Mesenchymal stem cell (in vitro differentiated cells and primary cell): ENCODE results near the gene ENPP5.

Experiments used
- DNase-seq: peaks from one replicate; pipeline ENCODE4 v3.0.0-alpha.2; 2013
- H2AFZ ChIP-seq: one replicate; pipeline ENCODE4 v1.6.1; 2013; ENCODE audit warnings: low read depth, mild to moderate bottlenecking, control low read depth, inconsistent platforms, low read length, moderate library complexity
- H2AK5ac ChIP-seq: 2 replicates; pipeline ENCODE4 v1.6.1; 2013; ENCODE audit warnings: low read length, moderate library complexity, mild to moderate bottlenecking, inconsistent platforms; ENCODE audit not compliant: severe bottlenecking
- H2BK120ac ChIP-seq: one replicate; pipeline ENCODE4 v1.6.1; 2013; ENCODE audit warnings: low read depth, mild to moderate bottlenecking, inconsistent platforms, low read length, moderate library complexity
- H2BK12ac ChIP-seq, 2 experiments: one replicate each; pipeline ENCODE4 v1.6.1; 2013; ENCODE audit warnings: inconsistent platforms in 2 of 2, low read length in 2 of 2, mild to moderate bottlenecking in 2 of 2, moderate library complexity in 2 of 2, control low read depth in 1 of 2
- H2BK15ac ChIP-seq: one replicate; pipeline ENCODE4 v1.6.1; 2013; ENCODE audit warnings: mild to moderate bottlenecking, low read depth, inconsistent platforms; ENCODE audit not compliant: poor library complexity, severe bottlenecking
- H2BK5ac ChIP-seq: 2 replicates; pipeline ENCODE4 v1.6.1; 2013; ENCODE audit warnings: low read depth, mild to moderate bottlenecking, low read length, control low read depth, inconsistent platforms; ENCODE audit not compliant: poor library complexity, severe bottlenecking
- H3K14ac ChIP-seq, 2 experiments: one replicate each; pipeline ENCODE4 v1.6.1; 2013; ENCODE audit warnings: inconsistent platforms in 2 of 2, low read length in 2 of 2, control low read depth in 1 of 2, mild to moderate bottlenecking in 1 of 2, moderate library complexity in 1 of 2
- H3K18ac ChIP-seq, 2 experiments: one replicate each; pipeline ENCODE4 v1.6.1; 2013; ENCODE audit warnings: inconsistent platforms in 2 of 2, low read length in 2 of 2, control low read depth in 1 of 2, low read depth in 1 of 2, mild to moderate bottlenecking in 1 of 2
- H3K23ac ChIP-seq, 2 experiments: one replicate each; pipeline ENCODE4 v1.6.1; 2013; ENCODE audit warnings: inconsistent platforms in 2 of 2, low read length in 2 of 2, mild to moderate bottlenecking in 2 of 2, moderate library complexity in 2 of 2, control low read depth in 1 of 2
- H3K27ac ChIP-seq: 2 replicates; pipeline ENCODE4 v1.5.1; 2013; ENCODE audit warnings: mild to moderate bottlenecking, moderate library complexity, low read length, control low read depth, inconsistent platforms; ENCODE audit not compliant: poor library complexity, severe bottlenecking
- H3K27me3 ChIP-seq, 2 experiments: 2 replicates each; pipeline versions ENCODE4 v1.6.1 to v1.7.0; 2013; ENCODE audit warnings: low read length in 2 of 2, mild to moderate bottlenecking in 2 of 2, moderate library complexity in 2 of 2, control low read depth in 1 of 2, inconsistent platforms in 1 of 2; ENCODE audit not compliant: control insufficient read depth in 1 of 2, insufficient read depth in 1 of 2
- H3K36me3 ChIP-seq, 2 experiments: 2 replicates each; pipeline versions ENCODE4 v1.6.1 to v1.7.0; 2013; ENCODE audit warnings: low read length in 2 of 2, control low read depth in 1 of 2, inconsistent platforms in 1 of 2, low read depth in 1 of 2, mild to moderate bottlenecking in 1 of 2; ENCODE audit not compliant: insufficient read depth in 2 of 2, control insufficient read depth in 1 of 2
- H3K4ac ChIP-seq, 2 experiments: one replicate each; pipeline ENCODE4 v1.6.1; 2013; ENCODE audit warnings: inconsistent platforms in 2 of 2, low read length in 2 of 2, mild to moderate bottlenecking in 2 of 2, moderate library complexity in 2 of 2, control low read depth in 1 of 2, low read depth in 1 of 2
- H3K4me1 ChIP-seq: 2 replicates; pipeline ENCODE4 v1.6.1; 2013; ENCODE audit warnings: low read depth, low read length, control low read depth; ENCODE audit not compliant: control insufficient read depth, insufficient read depth
- H3K4me2 ChIP-seq: 2 replicates; pipeline ENCODE4 v1.6.1; 2013; ENCODE audit warnings: low read length, mild to moderate bottlenecking, inconsistent platforms; ENCODE audit not compliant: poor library complexity, severe bottlenecking
- H3K4me3 ChIP-seq, 2 experiments: 2 replicates each; pipeline versions ENCODE4 v1.5.1 to v1.7.0; 2013; ENCODE audit warnings: low read length in 2 of 2, mild to moderate bottlenecking in 2 of 2, control low read depth in 1 of 2, low read depth in 1 of 2; ENCODE audit not compliant: insufficient read depth in 1 of 2
- H3K79me1 ChIP-seq: replicated peaks from 2 replicates; pipeline ENCODE4 v1.6.1; 2013; ENCODE audit warnings: mild to moderate bottlenecking, control low read depth, low read length, inconsistent platforms; ENCODE audit not compliant: poor library complexity, severe bottlenecking
- H3K9ac ChIP-seq: 2 replicates; pipeline ENCODE4 v1.7.0; 2013; ENCODE audit warnings: mild to moderate bottlenecking, low read length, moderate library complexity
- H3K9me3 ChIP-seq: 2 replicates; pipeline ENCODE4 v1.7.0; 2013; ENCODE audit warnings: mild to moderate bottlenecking, low read length; ENCODE audit not compliant: control insufficient read depth
- H4K8ac ChIP-seq: one replicate; pipeline ENCODE4 v1.6.1; 2013; ENCODE audit warnings: inconsistent platforms, mild to moderate bottlenecking, low read length, moderate library complexity
- H4K91ac ChIP-seq: one replicate; pipeline ENCODE4 v1.6.1; 2013; ENCODE audit warnings: mild to moderate bottlenecking, low read length, inconsistent platforms
- WGBS: methylation state at CpG from one replicate; pipeline ENCODE4 v1.1.7; 2013; ENCODE audit warnings: mixed read lengths; 5-methylcytosine and 5-hydroxymethylcytosine counted together

Gene ENPP5

DNA sequence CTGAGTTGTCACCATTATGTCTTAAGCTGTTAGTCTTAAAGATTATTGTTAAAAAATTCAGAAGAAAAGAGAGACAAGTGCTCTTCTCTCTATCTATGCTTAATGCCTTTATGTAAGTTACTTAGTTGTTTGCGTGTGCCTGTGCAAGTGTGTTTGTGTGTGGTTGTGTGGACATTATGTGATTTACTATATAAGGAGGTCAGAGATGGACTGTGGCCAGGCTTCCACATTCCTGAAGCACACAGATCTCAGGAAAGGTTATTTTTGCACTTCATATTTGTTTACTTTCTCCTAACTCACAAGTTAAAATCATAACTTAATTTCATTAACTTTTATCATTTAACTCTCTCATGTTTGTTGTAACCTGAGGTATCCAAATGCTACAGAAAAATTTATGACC lies 26.5 kb downstream of the ENPP5 start:
- Histone ChIP-seq H3K9ac (no peak overlapping the region), H3K27me3 (no peaks in the 10 kb centered on the region), H4K8ac (no peak overlapping the region), H2BK15ac (no peak overlapping the region), H3K14ac (no peak overlapping the region), H2BK12ac (no peak overlapping the region), H3K27ac (no peak overlapping the region), H2BK5ac (no peak overlapping the region), H3K36me3 (no peaks in the 10 kb centered on the region), H3K4me2 (no peak overlapping the region), H3K4me1 (no peaks in the 10 kb centered on the region), H3K23ac (no peak overlapping the region), H2AFZ (no peak overlapping the region), H2BK120ac (no peak overlapping the region), H3K9me3 (no peaks in the 10 kb centered on the region), H2AK5ac (no peak overlapping the region), H4K91ac (no peak overlapping the region), H3K4ac (no peak overlapping the region), H3K18ac (no peak overlapping the region), H3K79me1 (no peaks in the 10 kb centered on the region), H3K4me3 (no peak overlapping the region)
- no peak for DNase-seq
- 88% methylated on average over 1 of the region's 1 CpG for WGBS

DNA sequence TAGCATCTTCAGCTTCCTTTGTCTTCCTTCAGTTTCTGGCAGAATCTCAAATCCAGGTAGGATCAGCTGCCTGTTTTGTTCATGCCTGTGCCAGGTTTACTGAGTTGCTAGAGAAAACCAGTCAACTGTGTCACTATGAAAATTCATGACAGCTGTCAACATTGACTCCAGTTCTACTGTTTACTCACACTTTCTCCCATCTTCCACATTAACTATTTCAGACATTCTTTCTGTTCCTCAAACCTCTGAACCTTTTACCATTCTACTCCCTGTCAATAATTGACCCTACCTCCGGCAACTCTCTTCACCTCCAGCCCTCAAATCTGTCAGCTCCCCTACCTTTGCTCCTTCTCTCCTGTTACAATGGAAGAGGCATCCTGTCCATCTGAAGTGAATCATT lies 32.5 kb downstream of the ENPP5 start:
- no peak overlapping the region for H2AFZ ChIP-seq
- H3K4me3 ChIP-seq, result no peak overlapping the region
- H3K14ac ChIP-seq, result no peak overlapping the region
- H3K79me1 ChIP-seq, result no peaks in the 10 kb centered on the region
- H3K36me3 ChIP-seq, result no peaks in the 10 kb centered on the region
- H3K9me3 ChIP-seq, result no peaks in the 10 kb centered on the region
- no peak overlapping the region for H2BK12ac ChIP-seq
- no peak overlapping the region for H2BK15ac ChIP-seq
- H3K27me3 ChIP-seq, result peaks cover 0 to 18% of the 10 kb centered on the region in 2 experiments
- H4K8ac ChIP-seq, result no peak overlapping the region
- no peak overlapping the region for H3K4ac ChIP-seq
- H3K4me1 ChIP-seq, result no peaks in the 10 kb centered on the region
- no peak overlapping the region for H2AK5ac ChIP-seq
- no peak overlapping the region for H3K27ac ChIP-seq
- no peak overlapping the region for H3K9ac ChIP-seq
- no peak overlapping the region for H3K4me2 ChIP-seq
- H2BK5ac ChIP-seq, result no peak overlapping the region
- H3K23ac ChIP-seq, result no peak overlapping the region
- no peak for DNase-seq
- no peak overlapping the region for H3K18ac ChIP-seq
- H2BK120ac ChIP-seq, result no peak overlapping the region
- no peak overlapping the region for H4K91ac ChIP-seq
- 88% methylated on average over 1 of the region's 1 CpG for WGBS

DNA sequence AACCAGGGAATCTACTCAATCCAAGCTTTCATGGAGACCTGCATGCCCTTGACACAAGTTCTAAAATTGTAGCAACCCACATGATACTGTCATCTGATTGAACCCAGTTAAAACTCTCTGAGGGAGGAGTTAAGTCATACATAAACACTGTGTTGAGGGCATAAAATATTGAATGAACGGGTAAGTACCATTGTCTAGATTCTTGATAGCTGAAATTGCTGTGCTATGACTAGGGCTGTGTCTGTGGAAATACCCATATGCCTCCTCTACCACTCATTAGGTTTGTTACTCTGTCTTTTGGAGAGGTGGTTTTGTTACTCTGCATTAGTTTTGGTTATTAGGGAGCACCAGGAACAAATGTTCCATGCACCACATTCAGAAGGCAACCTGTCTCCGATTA lies 33.4 kb downstream of the ENPP5 start:
- H3K27ac ChIP-seq, result no peak overlapping the region
- H3K4me3 ChIP-seq, result no peak overlapping the region
- DNase-seq, result no peak
- H3K4me1 ChIP-seq, result no peaks in the 10 kb centered on the region
- H3K4ac ChIP-seq, result no peak overlapping the region
- H3K14ac ChIP-seq, result no peak overlapping the region
- whole genome bisulfite sequencing, result 63% methylated on average over 2 of the region's 2 CpGs
- H3K23ac ChIP-seq, result no peak overlapping the region
- no peak overlapping the region for H2BK12ac ChIP-seq
- H3K79me1 ChIP-seq, result no peaks in the 10 kb centered on the region
- H2AFZ ChIP-seq, result no peak overlapping the region
- no peak overlapping the region for H3K9ac ChIP-seq
- no peak overlapping the region for H2BK120ac ChIP-seq
- H3K27me3 ChIP-seq, result peaks cover 0 to 18% of the 10 kb centered on the region in 2 experiments
- no peak overlapping the region for H3K4me2 ChIP-seq
- H2BK5ac ChIP-seq, result no peak overlapping the region
- no peak overlapping the region for H3K18ac ChIP-seq
- H2BK15ac ChIP-seq, result no peak overlapping the region
- H2AK5ac ChIP-seq, result no peak overlapping the region
- no peak overlapping the region for H4K91ac ChIP-seq
- no peaks in the 10 kb centered on the region for H3K36me3 ChIP-seq
- H3K9me3 ChIP-seq, result no peaks in the 10 kb centered on the region
- H4K8ac ChIP-seq, result no peak overlapping the region

DNA sequence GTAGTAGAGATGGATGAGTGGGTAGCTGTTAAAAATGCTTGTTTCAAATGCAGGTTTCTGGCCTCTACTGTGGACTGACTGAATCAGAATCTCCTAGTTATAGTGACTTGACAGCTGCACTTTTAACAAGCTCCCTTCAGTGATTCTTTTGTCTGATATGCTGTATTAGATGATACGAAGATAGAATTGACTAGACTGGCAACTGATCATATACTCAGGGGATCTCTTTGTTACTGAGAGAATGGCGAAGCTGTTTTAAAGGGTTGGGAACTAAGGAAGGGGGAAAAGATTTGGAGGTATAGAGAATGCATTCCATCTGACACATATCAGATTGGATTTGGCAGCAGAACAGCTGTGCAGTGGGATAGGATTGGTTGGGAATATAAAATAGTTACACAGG lies 33.9 kb downstream of the ENPP5 start:
- H2AFZ ChIP-seq, result no peak overlapping the region
- no peak overlapping the region for H3K27ac ChIP-seq
- DNase-seq, result no peak
- no peaks in the 10 kb centered on the region for H3K79me1 ChIP-seq
- H4K91ac ChIP-seq, result no peak overlapping the region
- H3K9me3 ChIP-seq, result no peaks in the 10 kb centered on the region
- no peak overlapping the region for H2BK12ac ChIP-seq
- no peaks in the 10 kb centered on the region for H3K4me1 ChIP-seq
- H3K23ac ChIP-seq, result no peak overlapping the region
- no peak overlapping the region for H3K18ac ChIP-seq
- H2BK15ac ChIP-seq, result no peak overlapping the region
- H4K8ac ChIP-seq, result no peak overlapping the region
- H2BK5ac ChIP-seq, result no peak overlapping the region
- no peak overlapping the region for H3K4me3 ChIP-seq
- WGBS, result 77% methylated on average over 2 of the region's 2 CpGs
- no peak overlapping the region for H3K14ac ChIP-seq
- no peak overlapping the region for H3K4ac ChIP-seq
- H3K4me2 ChIP-seq, result no peak overlapping the region
- no peaks in the 10 kb centered on the region for H3K36me3 ChIP-seq
- no peak overlapping the region for H2AK5ac ChIP-seq
- no peak overlapping the region for H2BK120ac ChIP-seq
- peaks cover 0 to 18% of the 10 kb centered on the region in 2 experiments for H3K27me3 ChIP-seq
- no peak overlapping the region for H3K9ac ChIP-seq
